HEK293T (cell line): Measurements from ENCODE around the gene SAMD11.
"Not testable (repeated sequence)": the region's sequence is repeated elsewhere in the genome, so short reads cannot be mapped to it uniquely, and the experiment has no call there.

Source experiments
- CTCF ChIA-PET: fragments of 350-600 bp; formaldehyde crosslinking; extraction: SDS; loops from one replicate; lab custom pipeline; 2021; ENCODE audit warnings: antibody characterized with exemption, inconsistent platforms; lab: Yijun Ruan, JAX
- POLR2A ChIA-PET: fragments of 350-600 bp; formaldehyde crosslinking; extraction: SDS; loops from one replicate; lab custom pipeline; 2020; ENCODE audit warnings: antibody characterized with exemption, inconsistent platforms; lab: Yijun Ruan, JAX
- DNase-seq: peaks from one replicate; pipeline ENCODE4 v3.0.0; 2012; ENCODE audit warnings: mixed read lengths; ENCODE audit errors: extremely low spot score
- ARNT ChIP-seq: fragments of 450-650 bp; IDR thresholded peaks from 2 replicates; pipeline ENCODE4 v1.6.1; 2017; ENCODE audit warnings: mild to moderate bottlenecking
- BHLHE40 ChIP-seq: fragments of 450-650 bp; IDR thresholded peaks from 2 replicates; pipeline ENCODE4 v1.6.1; 2016; ENCODE audit warnings: mild to moderate bottlenecking, moderate library complexity, borderline replicate concordance
- CTBP1 ChIP-seq: fragments of 450-650 bp; IDR thresholded peaks from 2 replicates; pipeline ENCODE4 v1.6.1; 2016; ENCODE audit warnings: borderline replicate concordance
- ELF4 ChIP-seq: fragments of 450-650 bp; IDR thresholded peaks from 2 replicates; pipeline ENCODE4 v1.6.1; 2017; ENCODE audit warnings: antibody characterized with exemption
- FOXA1 ChIP-seq: fragments of 450-650 bp; IDR thresholded peaks from 2 replicates; pipeline ENCODE4 v1.6.1; 2016; ENCODE audit warnings: mild to moderate bottlenecking
- FOXK2 ChIP-seq: fragments of 450-650 bp; IDR thresholded peaks from 2 replicates; pipeline ENCODE4 v1.6.1; 2016; ENCODE audit warnings: mild to moderate bottlenecking
- FOXM1 ChIP-seq: fragments of 450-650 bp; IDR thresholded peaks from 2 replicates; pipeline ENCODE4 v1.6.1; 2017; ENCODE audit warnings: mild to moderate bottlenecking, borderline replicate concordance
- HDGF ChIP-seq: fragments of 450-650 bp; IDR thresholded peaks from 2 replicates; pipeline ENCODE4 v1.6.1; 2017; ENCODE audit warnings: antibody characterized with exemption, borderline replicate concordance
- L3MBTL2 ChIP-seq: fragments of 450-650 bp; conservative IDR thresholded peaks from 2 replicates; pipeline ENCODE4 v1.6.1; 2016; ENCODE audit warnings: mild to moderate bottlenecking
- LEF1 ChIP-seq: fragments of 450-650 bp; IDR thresholded peaks from 2 replicates; pipeline ENCODE4 v1.6.1; 2017; ENCODE audit warnings: mild to moderate bottlenecking, borderline replicate concordance
- NFRKB ChIP-seq: fragments of 450-650 bp; IDR thresholded peaks from 2 replicates; pipeline ENCODE4 v1.6.1; 2016; ENCODE audit warnings: mild to moderate bottlenecking, moderate library complexity
- PKNOX1 ChIP-seq: fragments of 450-650 bp; IDR thresholded peaks from 2 replicates; pipeline ENCODE4 v1.6.1; 2016
- SP1 ChIP-seq: fragments of 450-650 bp; IDR thresholded peaks from 2 replicates; pipeline ENCODE4 v1.6.1; 2017
- SUZ12 ChIP-seq: fragments of 450-650 bp; IDR thresholded peaks from 2 replicates; pipeline ENCODE4 v1.6.1; 2016; ENCODE audit warnings: mild to moderate bottlenecking
- TARDBP ChIP-seq: fragments of 450-650 bp; IDR thresholded peaks from 2 replicates; pipeline ENCODE4 v1.6.1; 2016
- ZNF384 ChIP-seq: fragments of 450-650 bp; IDR thresholded peaks from 2 replicates; pipeline ENCODE4 v1.6.1; 2016

Gene SAMD11

DNA sequence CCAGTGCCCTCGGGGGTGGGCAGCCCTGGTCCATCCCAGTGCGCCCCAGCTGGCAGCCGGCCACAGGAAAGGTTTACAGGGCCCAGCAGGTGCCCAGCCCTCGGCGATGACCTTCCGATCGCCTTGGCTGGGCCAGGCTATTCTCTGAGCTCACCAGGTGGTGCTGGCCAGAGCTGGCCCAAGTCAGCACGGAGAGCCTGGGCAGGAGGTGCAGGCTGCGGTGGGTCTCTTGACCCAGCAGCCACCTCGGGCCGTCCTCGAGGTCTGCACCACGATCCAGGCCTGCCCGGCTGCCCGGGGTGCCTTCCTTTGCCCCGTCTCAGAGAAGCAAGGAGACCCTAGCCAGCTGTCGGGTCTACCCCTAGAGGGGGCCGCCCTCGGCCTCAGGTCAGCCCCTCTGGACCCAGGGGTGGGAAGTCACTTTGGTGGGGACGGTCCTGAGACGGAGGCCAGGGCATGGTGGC lies 57.8 kb downstream of the SAMD11 start:
- POLR2A ChIA-PET = interaction anchor here (1.3 to 3.1 kb wide), 6 partner anchors 13 to 85 kb away, joined by 3 to 14 read pairs (median 4); partner anchors contain the start of gene HES4
- DNase-seq = no peak
- no peak for TF ChIP-seq BHLHE40
- TF ChIP-seq PKNOX1 = no peak
- no peak for TF ChIP-seq FOXK2
- TF ChIP-seq ARNT = no peak
- CTCF ChIA-PET = interaction anchor here (4.2 kb wide), 1 partner anchor 83 kb away, joined by 22 read pairs; no protein-coding TSS in a partner anchor

DNA sequence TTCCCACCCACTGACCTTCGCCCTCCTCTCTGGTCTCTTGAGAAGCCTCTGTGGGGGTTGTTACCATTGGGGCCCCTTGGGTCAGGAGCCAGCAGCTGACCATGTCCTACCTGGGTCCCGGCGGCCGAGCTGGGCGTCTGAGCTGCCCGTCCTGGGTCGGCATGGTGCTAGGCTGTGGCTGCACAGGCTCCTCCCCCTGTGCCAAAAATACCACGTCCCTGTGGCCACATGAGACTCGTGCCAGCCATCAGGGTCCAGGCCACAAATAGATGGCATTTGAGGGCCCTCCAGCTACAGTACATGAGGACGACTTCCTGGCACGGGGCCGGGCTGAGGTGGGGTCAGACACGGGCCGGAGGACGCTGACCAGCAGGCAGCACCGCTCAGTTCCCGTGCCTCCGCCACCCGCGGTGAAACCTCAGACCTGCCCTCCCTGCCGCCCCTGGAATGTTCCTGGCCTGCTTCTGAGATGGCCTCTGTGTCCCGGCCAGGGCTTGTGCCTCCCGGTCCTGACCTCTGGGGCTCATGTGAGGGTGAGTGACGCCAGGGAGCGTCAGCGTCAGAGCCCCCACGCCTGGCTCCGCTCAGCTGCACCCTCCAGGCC lies 58.3 kb downstream of the SAMD11 start, which contains the start of gene PERM1:
PERM1 (minus strand) TSS at position 139 of the 604 bp plus-strand sequence. CDS start 1,064 bp downstream, outside the sequence.
- ChIA-PET CTCF (interaction anchor here (4.2 kb wide), 1 partner anchor 82 kb away, joined by 22 read pairs; no protein-coding TSS in a partner anchor), POLR2A (interaction anchor here (1.2 to 3.1 kb wide), 6 partner anchors 13 to 84 kb away, joined by 3 to 14 read pairs (median 4); partner anchors contain the start of gene HES4)
- no peak for TF ChIP-seq FOXK2
- no peak for TF ChIP-seq ELF4
- DNase-seq = no peak

GRCh38 chr1:982765-983436 lies 59.2 kb downstream of the SAMD11 start:
- no peak for TF ChIP-seq ZNF384
- TF ChIP-seq PKNOX1 = no peak
- TF ChIP-seq FOXM1 = no peak
- TF ChIP-seq FOXA1 = no peak
- no peak for TF ChIP-seq SUZ12
- no peak for TF ChIP-seq BHLHE40
- no peak for TF ChIP-seq LEF1
- no peak for TF ChIP-seq SP1
- no peak for TF ChIP-seq FOXK2
- TF ChIP-seq ARNT = no peak
- no peak for TF ChIP-seq ELF4
- no peak for TF ChIP-seq L3MBTL2
- TF ChIP-seq NFRKB = no peak
- no peak for TF ChIP-seq CTBP1
- no peak for TF ChIP-seq HDGF
- TF ChIP-seq TARDBP = no peak
- DNase-seq = no peak
- POLR2A ChIA-PET = interaction anchor here (1.0 to 3.1 kb wide), 6 partner anchors 14 to 81 kb away, joined by 3 to 14 read pairs (median 4); partner anchors contain the start of genes HES4 and NOC2L
- CTCF ChIA-PET = interaction anchor here (1.1 to 4.2 kb wide), 2 partner anchors 9 to 81 kb away, joined by 3 to 22 read pairs; no protein-coding TSS in a partner anchor

GRCh38 chr1:983798-984475 lies 60.2 kb downstream of the SAMD11 start:
- ChIA-PET POLR2A (interaction anchor here (0.5 to 1.3 kb wide), 5 partner anchors 11 to 43 kb away, joined by 3 to 5 read pairs (median 3); partner anchors contain the start of genes HES4 and NOC2L), CTCF (interaction anchor here (0.7 to 4.2 kb wide), 9 partner anchors 8 to 274 kb away, joined by 3 to 22 read pairs (median 3); no protein-coding TSS in a partner anchor)
- peak; percentile 78 for DNase-seq
- TF ChIP-seq SP1 (no peak), TARDBP (no peak), ELF4 (no peak), CTBP1 (no peak), HDGF (no peak), L3MBTL2 (no peak), PKNOX1 (no peak), ZNF384 (no peak), FOXM1 (no peak), SUZ12 (no peak), NFRKB (no peak)

GRCh38 chr1:984476-984814 lies 60.7 kb downstream of the SAMD11 start:
- CTCF ChIA-PET = interaction anchor here (0.5 to 4.2 kb wide), 9 partner anchors 8 to 274 kb away, joined by 3 to 22 read pairs (median 3); no protein-coding TSS in a partner anchor
- no peak for DNase-seq
- TF ChIP-seq SP1 (no peak), BHLHE40 (no peak), NFRKB (no peak)
- POLR2A ChIA-PET = interaction anchor here (1.3 kb wide), 1 partner anchor 25 kb away, joined by 3 read pairs; the partner anchor contains the start of gene NOC2L

DNA sequence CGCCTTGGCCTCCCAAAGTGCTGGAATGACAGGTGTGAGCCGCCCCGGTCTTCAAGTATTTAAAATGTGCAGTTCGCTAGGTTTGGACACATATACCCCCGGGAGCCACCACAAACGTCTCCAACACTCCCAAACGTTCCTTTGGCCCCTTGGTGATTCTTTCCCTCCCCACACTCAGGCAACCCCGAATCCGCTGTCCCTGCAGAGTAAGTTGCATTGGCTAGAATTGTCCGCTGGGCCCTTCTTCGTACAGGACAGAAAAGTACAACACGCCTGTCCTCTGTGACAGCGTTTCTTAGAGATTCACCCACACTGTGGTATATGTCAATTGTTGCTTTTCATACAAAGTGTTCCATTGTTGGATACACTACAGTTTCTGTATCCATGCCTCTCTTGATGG lies 61.4 kb downstream of the SAMD11 start:
- CTCF ChIA-PET = interaction anchor here (0.9 to 4.2 kb wide), 6 partner anchors 8 to 273 kb away, joined by 3 to 22 read pairs (median 4); no protein-coding TSS in a partner anchor
- POLR2A ChIA-PET = no interaction called here
- no peak for DNase-seq
- TF ChIP-seq FOXA1 = no peak
- TF ChIP-seq ELF4 = no peak
- no peak for TF ChIP-seq TARDBP
- no peak for TF ChIP-seq CTBP1
- no peak for TF ChIP-seq SUZ12
- no peak for TF ChIP-seq PKNOX1
- TF ChIP-seq FOXM1 = no peak
- no peak for TF ChIP-seq ARNT
- TF ChIP-seq SP1 = no peak
- TF ChIP-seq FOXK2 = no peak
- TF ChIP-seq BHLHE40 = no peak
- no peak for TF ChIP-seq L3MBTL2
- TF ChIP-seq HDGF = no peak
- TF ChIP-seq NFRKB = no peak

DNA sequence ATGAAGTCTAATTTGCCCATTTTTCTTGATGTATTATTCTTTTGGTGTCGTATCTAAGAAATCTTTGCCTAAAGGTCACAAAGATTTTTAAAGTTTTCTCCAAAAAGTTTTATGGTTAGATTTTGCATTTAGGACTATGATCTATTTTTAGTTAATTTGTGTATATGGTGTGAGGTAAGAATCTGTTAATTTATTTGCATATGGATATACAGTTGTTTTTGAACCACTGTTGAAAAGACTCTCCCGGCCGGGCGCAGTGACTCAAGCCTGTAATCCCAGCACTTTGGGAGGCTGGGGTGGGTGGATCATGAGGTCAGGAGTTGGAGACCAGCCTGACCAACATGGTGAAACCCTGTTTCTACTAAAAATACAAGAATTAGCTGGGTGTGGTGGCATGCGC lies 64.3 kb downstream of the SAMD11 start:
- CTCF ChIA-PET, DNase-seq: not testable (repeated sequence)
- POLR2A ChIA-PET = interaction anchor here (1.2 kb wide), 1 partner anchor 11 kb away, joined by 3 read pairs; no protein-coding TSS in a partner anchor

DNA sequence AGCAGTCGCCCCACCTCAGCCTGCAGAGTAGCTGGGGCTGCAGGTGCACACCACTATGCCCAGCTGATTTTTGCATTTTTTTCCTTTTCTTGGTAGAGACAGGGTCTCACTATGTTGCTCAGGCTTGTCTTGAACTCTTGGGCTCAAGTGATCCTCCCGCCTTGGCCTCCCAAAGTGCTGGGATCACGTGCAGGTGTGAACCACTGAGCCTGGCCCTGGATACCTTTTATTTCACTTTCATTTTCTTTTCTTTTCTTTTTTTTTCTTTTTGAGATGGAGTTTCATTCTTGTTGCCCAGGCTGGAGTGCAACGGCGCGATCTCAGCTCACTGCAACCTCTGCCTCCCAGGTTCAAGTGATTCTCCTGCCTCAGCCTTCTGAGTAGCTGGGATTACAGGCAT lies 67.6 kb downstream of the SAMD11 start:
- POLR2A ChIA-PET, DNase-seq, CTCF ChIA-PET: not testable (repeated sequence)
